Stimulated activated CD4-positive, alpha-beta T cell treated with anti-CD3 and anti-CD28 coated beads, TNF-alpha, amount 100 ng/mL, for 48 hours (primary cell): ENCODE data around the gene NEURL1.
"Not testable (repeated sequence)": the region's sequence is repeated elsewhere in the genome, so short reads cannot be mapped to it uniquely, and the experiment has no call there.

Source experiments
- DNase-seq, 3 donors: peaks; one replicate each; pipeline ENCODE4 v3.0.0-alpha.2; 2020; ENCODE audit warnings: low read depth in 3 of 3

NEURL1 gene

DNA sequence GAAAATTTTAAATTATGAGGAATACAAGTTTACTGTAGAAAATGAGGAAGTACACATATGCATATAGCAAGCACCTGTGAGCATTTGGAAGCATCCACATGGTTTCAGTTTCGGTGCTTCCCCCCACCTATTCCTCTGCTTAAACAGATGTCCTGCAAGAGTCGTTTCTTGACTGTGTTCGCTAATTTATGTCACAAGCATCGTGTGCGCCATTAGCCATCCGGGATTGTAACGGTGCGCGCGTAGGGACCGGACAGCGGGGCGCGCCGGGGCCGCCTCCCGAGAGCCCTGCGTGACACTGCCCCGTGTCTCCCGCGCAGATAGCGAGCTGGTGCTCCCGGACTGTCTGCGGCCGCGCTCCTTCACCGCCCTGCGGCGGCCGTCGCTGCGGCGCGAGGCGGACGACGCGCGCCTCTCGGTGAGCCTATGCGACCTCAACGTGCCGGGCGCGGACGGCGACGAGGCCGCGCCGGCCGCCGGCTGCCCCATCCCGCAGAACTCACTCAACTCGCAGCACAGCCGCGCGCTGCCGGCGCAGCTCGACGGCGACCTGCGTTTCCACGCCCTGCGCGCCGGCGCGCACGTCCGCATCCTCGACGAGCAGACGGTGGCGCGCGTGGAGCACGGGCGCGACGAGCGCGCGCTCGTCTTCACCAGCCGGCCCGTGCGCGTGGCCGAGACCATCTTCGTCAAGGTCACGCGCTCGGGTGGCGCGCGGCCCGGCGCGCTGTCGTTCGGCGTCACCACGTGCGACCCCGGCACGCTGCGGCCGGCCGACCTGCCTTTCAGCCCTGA is 90.9 kb downstream of the NEURL1 start:
- peak in 2 of 3 donors; percentile 53 to 54 for DNase-seq

DNA sequence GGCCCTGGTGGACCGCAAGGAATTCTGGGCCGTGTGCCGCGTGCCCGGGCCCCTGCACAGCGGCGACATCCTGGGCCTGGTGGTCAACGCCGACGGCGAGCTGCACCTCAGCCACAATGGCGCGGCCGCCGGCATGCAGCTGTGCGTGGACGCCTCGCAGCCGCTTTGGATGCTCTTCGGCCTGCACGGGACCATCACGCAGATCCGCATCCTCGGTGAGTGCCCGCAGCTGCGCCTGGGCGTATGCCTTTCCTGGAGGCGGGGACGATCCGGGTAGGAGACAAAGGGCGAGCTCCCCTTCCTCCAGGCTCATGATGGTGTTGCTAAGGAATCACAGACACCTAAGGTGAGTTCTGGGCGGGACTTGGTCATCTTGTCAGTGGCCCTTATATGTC is 91.5 kb downstream of the NEURL1 start:
- no peak for DNase-seq

DNA sequence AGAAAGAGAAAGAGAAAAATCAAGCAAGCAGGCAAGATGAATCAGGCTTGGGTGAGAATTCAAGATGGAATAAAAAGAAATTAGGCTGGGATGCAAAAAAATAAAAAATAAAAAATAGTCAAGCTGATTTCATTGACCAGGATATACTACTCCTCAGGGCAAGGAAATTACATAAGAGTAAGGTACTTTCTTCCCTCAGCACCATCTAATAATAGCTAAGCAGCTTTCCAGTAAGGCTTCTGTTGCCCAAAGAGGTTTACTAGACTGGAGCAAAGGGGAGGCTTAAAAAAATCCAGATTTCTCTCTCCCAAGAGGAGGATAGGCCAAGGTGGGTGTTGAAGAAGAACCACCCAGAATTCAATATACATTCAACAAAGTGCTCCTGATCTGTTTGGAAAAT is 93.6 kb downstream of the NEURL1 start:
- DNase-seq = no peak

DNA sequence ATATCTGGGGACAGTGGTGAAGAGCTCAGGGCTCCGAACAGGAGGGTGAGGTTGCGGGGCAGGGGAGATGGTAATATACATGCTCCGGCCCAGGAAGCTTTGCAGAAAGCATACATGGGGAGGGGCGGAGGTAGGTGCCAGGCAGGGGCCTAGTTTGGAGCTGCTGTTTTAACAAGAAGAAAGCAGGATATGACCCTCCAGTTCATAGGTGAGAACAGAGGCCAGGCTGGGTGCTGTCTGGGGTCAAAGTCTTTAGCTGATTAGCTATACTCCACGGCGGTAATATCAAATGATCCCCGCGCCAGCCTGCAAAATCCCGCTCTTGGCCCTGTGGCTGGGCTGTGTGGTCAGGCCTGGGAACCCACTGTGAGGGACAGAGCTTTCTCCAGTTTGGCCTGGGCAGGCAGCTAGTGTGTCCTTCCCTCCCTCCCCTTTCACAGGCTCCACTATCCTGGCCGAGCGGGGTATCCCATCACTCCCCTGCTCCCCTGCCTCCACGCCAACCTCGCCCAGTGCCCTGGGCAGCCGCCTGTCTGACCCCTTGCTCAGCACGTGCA is 95.6 kb downstream of the NEURL1 start:
- DNase-seq = no peak

DNA sequence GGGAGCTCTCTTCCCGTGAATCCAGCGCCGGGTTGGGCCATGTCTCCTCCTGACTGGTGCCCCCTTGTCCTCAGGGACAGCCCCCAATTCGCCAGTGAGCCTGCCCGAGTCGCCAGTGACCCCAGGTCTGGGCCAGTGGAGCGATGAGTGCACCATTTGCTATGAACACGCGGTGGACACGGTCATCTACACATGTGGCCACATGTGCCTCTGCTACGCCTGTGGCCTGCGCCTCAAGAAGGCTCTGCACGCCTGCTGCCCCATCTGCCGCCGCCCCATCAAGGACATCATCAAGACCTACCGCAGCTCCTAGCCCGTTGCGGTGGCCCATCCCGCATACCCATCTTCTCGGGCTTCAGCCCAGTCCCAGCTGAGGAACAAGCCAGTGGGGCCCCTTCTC is 96.6 kb downstream of the NEURL1 start:
- DNase-seq = no peak

DNA sequence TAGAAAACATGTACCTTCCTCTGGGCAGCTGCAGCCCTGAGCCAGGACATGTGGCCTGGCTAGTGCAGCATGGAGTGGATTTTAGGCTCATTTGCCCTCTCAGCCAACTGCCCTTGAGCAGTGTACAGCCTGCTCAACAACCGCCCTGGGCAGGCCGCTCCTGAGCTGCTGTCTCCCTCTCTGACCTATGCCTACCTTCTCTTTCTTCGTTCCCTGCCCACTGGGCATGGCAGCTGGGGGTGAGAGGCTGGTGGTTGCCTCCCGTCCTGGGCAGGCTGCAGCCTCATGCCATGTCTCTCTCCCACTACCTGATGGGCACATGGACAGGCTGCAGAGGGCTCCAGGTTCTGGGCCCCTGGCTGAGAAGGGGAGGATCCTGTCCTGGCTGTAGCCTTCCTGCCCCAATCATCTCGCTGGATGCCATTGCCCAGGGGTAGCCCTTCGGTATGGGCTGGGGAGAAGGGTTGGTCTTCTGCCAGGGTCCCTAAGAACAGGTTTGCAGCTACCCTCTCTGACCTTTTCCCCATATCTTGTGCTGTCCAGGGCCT is 97.3 kb downstream of the NEURL1 start:
- DNase-seq = no peak

DNA sequence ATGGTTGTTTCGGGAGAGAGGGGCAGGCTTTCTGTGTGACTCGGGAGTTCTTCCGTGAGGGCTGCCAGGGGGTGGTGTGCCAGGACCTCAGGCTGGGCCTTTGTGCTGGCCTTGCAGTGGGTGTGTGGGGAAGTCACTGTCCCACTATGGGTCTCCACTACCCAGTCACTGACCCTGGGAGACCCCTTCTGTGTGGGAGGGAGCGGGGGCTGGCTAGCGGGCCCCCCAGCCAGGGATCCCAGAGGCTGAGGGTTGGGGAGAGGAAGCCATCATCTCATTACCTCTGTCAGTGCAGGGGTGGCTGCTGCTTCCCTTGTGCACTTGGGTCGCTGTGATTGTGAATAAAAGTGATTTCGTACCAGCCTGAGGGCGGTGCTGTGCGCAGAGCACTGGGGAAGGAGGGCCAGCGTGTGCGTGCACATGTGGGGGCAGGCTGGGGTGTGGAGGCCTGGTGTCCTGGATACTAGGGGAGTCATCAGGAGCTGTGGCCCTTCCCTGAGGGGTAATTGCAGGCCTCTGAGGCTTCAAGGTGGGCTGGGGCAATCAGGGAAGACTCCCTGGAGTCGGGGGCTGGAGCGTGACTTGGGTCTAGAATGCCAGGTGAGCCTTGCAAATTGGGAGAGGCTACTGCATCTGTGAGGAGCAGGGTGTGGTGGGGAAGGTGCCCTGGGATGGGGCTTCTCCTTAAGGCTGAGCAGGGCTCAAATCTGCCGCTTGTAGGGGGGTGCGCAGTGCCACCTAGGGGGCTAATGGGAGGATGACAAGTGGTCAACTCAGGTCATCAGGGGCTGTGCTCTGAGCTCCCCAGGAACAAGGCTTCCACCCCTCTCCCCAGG is 98.9 kb downstream of the NEURL1 start:
- DNase-seq = peak in 2 of 3 donors; percentile 31 to 32

DNA sequence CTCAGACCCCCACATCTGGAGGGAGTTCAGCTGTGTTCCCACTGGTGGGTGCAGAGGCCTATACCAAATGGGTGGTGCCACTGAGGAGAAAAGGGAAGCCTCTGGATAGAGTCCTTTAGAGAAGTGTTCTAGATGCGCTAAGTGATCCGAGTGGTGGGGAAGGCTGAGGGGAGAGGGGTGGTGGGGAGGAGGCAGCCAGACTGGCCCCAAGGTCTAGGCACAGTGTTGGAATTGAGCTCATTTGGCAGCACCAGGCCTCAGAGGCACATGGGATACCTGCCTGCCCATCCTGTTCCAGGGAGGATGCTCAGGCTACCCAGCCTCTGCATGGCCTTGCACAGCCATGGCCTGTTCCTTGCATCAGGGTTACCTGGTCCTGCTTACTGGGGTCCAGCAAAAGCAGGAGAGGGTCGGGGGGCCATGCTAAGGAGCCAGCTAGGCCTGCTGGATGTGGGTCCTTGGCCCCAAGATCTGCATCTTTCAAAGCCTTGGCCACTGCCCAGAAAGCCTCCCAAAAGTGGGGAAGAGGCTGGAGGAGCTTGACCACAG is 99.6 kb downstream of the NEURL1 start:
- no peak for DNase-seq

DNA sequence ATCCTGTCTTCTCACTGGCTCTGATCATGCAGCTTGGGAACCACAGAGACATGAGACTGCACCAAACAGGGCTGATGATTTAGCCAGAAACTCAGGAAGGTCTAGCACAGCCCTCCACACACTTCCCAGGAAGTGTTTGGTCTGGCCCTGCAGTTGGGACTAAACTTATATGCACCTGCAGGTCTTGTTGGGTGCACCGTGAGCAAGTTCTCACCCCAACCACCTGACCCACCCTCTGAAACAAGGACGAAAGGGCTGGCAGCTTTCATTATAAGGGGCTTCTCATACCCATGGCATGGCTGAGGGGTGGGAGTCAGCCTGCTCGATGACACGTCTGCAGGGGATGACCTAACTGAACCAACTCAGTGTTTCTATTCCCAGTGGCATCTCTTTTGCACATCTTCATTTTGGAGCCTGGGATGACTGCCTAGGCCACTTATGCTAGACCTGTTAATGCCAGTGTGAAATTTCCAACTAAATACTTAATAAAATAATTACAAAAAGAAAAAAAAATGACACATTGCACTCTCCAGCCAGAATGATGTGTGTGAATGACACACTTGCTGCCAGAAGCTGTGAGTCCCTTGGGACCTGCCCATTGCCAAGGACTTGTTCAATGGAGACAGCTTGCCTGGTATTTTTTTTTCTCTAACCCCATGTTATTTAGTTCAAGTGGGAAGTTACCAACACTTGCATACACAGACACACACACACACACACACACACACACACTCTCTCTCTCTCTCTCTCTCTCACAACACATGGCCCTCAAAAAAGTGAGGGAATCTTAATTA is 102.6 kb downstream of the NEURL1 start:
- no peak for DNase-seq

DNA sequence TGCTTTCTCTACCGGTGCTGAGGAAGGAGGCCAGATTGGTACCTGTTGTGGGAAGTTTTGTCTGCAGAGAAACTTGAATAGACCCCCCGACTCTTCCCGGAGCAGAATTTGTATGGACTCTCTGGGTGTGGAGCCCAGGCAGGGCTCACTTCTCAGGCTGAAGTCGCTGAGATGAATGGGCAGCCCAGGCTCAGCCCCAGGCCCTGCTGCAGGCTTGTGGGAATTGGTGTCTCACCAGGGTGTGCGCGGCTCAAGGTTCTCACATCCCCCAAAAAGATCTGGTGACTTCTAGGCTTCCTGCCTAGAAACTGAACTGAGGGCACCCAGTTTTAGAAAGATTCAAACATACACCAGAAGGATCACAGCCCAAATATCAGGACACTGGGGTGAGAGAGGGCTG is 103.5 kb downstream of the NEURL1 start:
- DNase-seq = no peak

DNA sequence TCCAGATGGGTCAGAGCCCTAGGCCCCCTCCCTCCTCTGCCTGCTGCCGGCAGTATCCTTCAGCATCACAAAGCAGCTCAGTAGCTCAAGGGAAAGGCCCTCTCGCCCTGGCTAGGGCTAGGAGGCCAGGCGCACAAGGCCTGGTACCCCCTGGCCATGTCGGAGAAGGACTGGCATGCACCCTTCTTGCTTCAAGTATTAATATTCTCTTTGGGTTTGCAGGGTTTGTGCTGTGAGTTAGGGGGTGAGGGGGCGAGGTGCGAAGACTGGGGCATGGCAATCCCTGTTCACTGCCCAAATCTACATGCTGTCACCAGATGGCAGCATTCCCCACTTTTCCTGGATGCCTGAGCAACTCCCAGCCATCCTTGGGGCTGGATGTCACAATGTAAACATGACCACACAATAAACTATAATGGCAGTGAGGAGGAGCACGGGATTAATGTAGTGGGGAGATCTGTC is 105.2 kb downstream of the NEURL1 start:
- peak in 1 of 3 donors; percentile 3 for DNase-seq

DNA sequence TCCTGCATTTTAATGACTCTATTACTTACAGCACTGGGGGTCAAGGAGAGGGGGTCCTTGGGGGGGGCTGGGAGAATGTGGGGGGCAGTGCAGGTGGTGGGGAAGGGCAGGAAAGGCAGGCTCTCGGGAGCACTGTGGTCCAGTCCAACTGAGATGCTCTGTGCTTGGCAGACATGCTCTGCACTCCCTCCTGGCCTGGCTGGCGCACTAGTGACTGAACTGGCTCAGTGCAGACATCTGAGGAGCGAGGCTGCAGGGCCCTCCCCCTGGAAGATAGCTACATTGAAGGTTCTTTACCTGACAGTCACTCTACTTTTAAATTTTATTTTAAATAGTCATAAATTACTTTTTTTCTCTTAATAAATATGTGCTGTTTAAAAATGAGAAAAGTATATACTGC is 105.7 kb downstream of the NEURL1 start:
- no peak for DNase-seq

DNA sequence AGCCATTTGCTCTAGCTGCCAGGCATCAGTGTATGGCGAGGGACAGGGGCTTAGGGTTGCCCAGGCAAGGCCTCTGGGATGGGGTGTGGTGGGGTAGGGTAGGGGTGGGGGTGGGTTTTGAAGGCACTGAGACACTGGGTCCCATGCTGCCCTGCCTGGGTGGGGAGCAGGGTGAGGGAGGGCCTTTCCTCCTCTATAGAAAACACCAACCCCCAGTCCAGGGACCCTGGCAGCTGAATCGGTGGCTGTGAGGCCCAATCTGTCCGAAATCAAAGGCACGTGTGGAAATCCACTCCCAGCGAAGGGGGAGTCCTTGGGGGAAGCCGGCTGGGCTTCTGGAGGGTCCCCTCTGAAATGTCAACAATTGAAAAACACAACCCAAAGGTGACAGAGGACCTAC is 106.4 kb downstream of the NEURL1 start:
- DNase-seq = no peak

DNA sequence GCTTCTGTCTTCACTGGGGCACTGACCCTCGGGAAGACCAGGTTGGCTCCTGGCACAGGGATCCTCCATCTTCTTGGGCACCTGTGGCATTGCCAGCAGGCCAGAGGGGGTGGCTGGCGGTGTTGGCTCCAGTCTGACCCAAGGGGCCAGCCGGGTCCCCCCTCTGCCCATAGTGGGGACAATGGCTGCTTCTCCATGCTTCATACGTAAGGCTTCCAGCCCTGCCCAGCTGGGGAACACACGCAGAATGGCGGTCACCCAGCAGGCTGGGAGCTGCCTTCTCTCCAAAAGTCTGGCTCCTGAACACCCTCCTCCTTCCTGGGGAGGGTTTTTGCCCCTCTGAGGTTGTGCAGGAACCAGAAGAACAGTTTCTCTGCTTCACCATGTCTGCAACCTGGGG is 106.8 kb downstream of the NEURL1 start:
- no peak for DNase-seq

DNA sequence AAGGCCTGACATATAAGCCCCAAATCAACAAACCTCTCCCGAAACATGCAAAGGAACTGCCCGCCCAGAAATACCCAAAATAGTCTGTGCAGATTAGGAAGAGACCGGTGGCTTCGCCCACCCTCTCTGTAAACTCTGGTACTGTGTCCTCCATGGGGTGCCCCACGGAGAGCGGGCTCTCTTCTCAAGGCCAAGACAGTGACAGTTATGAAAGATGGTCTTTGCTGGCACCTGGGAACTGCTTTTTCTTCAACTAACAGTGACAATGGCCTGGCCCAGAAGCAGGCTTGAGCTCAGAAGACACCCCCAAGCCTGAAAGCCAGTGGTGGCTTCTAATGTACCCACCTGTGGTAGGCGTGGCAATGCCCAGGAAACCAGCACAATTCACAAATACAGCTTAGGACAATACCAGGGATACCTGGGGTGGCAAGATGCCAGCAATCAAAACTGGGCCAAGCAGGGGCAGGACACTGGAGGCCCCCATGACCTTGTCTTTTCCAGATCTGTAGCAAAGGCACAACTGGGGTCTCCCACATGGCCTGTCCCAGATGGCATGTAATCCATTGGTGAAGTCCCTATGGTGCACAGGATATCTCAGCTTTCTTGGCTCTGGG is 107.6 kb downstream of the NEURL1 start:
- no peak for DNase-seq

DNA sequence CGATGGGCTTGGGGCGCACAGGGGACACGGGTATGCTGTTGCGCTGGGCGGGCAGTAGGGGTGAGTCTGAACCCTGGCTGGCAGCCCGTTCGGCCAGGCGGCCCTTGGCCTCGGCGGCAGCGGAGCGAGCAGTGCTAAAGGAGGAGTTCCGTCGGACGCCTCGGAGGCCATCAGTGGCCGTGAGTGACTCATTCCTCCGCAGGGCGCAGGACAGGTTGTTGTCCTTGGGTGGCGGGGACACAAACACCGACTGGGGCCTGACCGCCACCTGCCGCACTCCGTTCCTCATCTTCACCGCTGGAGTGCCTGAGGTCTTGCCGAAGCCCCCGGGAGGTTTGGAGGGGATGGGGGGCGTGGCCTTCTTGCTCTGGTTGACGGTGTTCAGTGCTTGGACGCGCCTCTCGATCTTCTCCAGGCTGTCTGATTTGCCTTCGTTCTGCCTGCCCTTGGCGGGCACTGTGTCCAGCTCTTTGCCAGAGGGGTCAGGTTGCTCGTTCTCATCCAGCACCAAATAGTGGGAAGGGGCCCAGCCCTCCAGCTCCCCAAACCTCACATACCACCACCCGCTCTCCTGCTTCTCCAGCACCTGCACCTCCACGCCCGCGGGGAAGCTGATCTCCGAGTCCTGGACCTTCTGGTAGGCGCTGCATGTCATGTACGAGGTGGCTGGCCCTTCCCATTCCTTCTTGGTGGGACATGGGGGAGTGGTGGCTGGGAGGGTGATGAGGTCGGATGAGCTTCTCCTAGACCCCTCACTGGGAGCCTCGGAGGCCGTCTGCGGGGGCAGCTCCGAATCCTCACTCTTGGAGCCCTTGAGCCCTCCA is 108.7 kb downstream of the NEURL1 start:
- no peak for DNase-seq

DNA sequence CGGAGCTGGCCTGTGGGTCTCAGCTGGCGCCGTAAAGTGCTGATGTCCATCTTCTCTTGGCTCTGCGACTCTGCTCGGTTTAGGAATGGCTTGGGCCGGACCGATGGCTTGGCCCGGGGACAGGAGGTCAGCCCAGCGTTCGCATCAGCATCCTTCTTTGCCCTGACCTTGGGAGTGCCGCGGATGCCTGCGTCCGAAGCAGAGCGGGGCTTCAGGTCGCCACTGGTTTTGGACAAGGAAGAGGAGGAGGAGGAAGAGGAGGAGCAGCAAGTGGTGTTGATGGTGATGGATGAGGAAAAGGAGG is 109.3 kb downstream of the NEURL1 start:
- no peak for DNase-seq

DNA sequence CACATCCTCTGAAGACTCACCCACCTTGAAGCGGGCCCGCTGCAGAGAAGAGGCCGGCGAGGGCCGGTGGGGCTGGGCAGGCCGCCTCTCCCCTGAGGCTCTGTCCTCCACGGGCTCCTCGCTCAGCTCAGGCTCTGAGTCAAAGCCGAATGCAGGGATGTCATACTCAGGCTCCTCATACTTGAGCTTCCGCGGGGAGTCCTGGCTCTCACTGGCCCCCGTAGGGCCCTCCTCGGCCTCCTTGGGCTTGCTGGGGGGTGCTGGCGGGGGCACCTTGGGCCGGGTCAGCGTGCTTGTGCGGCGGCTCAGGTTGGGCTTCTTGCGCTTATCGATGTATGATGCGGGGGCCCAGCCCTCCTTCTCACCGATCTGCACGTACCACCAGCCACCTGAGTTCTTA is 109.9 kb downstream of the NEURL1 start:
- DNase-seq = no peak

DNA sequence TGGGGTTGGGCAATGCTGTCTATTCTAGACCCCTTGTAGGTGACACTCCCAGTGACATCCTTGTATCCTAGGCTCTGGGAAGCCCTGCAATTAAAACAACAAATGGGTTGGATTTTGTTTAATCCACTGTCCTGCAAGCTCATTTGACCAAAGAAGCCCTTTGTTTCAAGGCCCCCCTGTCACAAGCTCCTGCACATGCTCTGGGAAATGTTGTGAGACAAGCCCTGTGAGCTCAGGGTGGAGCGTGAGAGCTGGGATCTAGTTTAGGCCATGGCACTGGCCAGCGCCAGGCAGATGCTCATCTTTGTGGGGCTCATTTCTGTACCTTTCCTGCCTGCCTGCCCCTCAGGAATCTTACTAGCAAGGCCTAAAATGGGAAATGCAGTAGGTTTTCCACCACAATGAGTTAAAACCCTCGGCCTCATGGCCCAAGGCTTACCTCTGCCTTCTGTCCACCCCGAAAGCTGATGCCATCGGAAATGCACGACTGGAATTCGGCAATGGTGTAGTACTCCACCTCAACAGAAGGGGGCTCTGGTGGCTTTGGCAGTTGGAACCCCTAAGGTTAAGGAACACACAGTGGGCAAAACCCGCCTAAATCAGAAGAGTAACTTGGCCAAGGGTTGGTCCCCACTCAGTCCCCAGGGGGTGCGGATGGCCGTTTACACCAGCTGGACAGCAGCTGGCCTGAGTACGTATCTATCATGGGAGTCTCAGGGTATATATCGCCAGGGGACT is 112.0 kb downstream of the NEURL1 start:
- DNase-seq = peak in 2 of 3 donors; percentile 12 to 25

DNA sequence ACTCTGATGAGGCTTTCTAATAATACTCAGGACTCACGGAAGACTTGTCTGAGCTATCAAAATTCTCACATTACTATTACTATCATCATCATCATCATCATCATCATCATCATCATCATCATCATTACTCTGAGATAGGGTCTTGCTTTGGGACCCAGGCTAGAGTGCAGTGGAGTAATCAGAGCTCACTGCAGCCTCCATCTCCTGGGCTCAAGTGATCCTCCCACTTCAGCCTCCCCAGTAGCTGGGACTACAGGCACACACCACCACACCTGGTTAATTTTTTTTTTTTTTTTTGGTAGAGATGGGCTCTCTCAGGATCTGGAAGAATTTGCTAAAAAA is 112.6 kb downstream of the NEURL1 start:
- DNase-seq = not testable (repeated sequence)
